HepG2 (cell line): ENCODE results near the gene GRIA2. TPM values are rescaled to one million over a fixed set of nuclear protein-coding genes. Genes with fewer than 3 reads are reported as not detected.
A peak's percentile ranks its signal among the peaks of the same experiment; 100 is the strongest.

Source experiments
- FOXA3 ChIP-seq: IDR thresholded peaks from 2 replicates; pipeline ENCODE4 v1.6.1; 2016; ENCODE audit warnings: missing genetic modification reagents, missing compliant biosample characterization
- HMGXB4 ChIP-seq, 2 experiments: sonication (generic) in 1 of 2; formaldehyde crosslinking in 1 of 2; IDR thresholded peaks; 2 replicates each; pipeline versions ENCODE4 v1.4.0 to v1.6.1; 2018 to 2020; ENCODE audit warnings: missing genetic modification reagents in 2 of 2, borderline replicate concordance in 1 of 2, low read depth in 1 of 2, mild to moderate bottlenecking in 1 of 2, missing biosample characterization in 1 of 2
- HNRNPH1 ChIP-seq: fragments of 200-400 bp; formaldehyde crosslinking; optimal IDR thresholded peaks from 2 replicates; pipeline ENCODE3; 2017; ENCODE audit warnings: mild to moderate bottlenecking, low read depth, low read length
- KLF11 ChIP-seq: IDR thresholded peaks from 2 replicates; pipeline ENCODE4 v1.6.1; 2016; ENCODE audit warnings: missing compliant biosample characterization
- LRRFIP1 ChIP-seq: sonication (generic); formaldehyde crosslinking; conservative IDR thresholded peaks from 2 replicates; pipeline ENCODE4 v1.4.0; 2020; ENCODE audit warnings: missing genetic modification reagents
- MATR3 ChIP-seq: sonication (generic); formaldehyde crosslinking; IDR thresholded peaks from 2 replicates; pipeline ENCODE4 v1.4.0; 2020; ENCODE audit warnings: missing genetic modification reagents
- MED8 ChIP-seq: sonication (generic); formaldehyde crosslinking; IDR thresholded peaks from 2 replicates; pipeline ENCODE4 v1.8.1; 2023; ENCODE audit warnings: mild to moderate bottlenecking, missing genetic modification reagents; ENCODE audit not compliant: insufficient replicate concordance
- MEF2D ChIP-seq: sonication (generic); formaldehyde crosslinking; IDR thresholded peaks from 2 replicates; pipeline ENCODE4 v1.5.1; 2020; ENCODE audit warnings: mild to moderate bottlenecking, missing genetic modification reagents
- NCOA2 ChIP-seq: sonication (generic); formaldehyde crosslinking; IDR thresholded peaks from 2 replicates; pipeline ENCODE4 v1.8.0; 2022; ENCODE audit warnings: inconsistent platforms
- NFE2 ChIP-seq: sonication (generic); formaldehyde crosslinking; IDR thresholded peaks from 2 replicates; pipeline ENCODE4 v1.4.0; 2020; ENCODE audit warnings: missing genetic modification reagents
- PRPF4 ChIP-seq: fragments of 200-400 bp; formaldehyde crosslinking; IDR thresholded peaks from 2 replicates; pipeline ENCODE4 v1.6.1; 2016; ENCODE audit warnings: low read length, low read depth; ENCODE audit not compliant: poor library complexity, severe bottlenecking
- SP2 ChIP-seq: sonication (generic); formaldehyde crosslinking; IDR thresholded peaks from 2 replicates; pipeline ENCODE4 v1.5.1; 2020; ENCODE audit warnings: mild to moderate bottlenecking, missing genetic modification reagents
- SRSF1 ChIP-seq: fragments of 200-400 bp; formaldehyde crosslinking; optimal IDR thresholded peaks from 2 replicates; pipeline ENCODE3; 2017; ENCODE audit warnings: mild to moderate bottlenecking, low read depth, low read length, moderate library complexity
- ZBTB38 ChIP-seq: sonication (generic); formaldehyde crosslinking; IDR thresholded peaks from 2 replicates; pipeline ENCODE4 v1.5.1; 2020; ENCODE audit warnings: mild to moderate bottlenecking, missing genetic modification reagents
- ZIK1 ChIP-seq: sonication (generic); formaldehyde crosslinking; IDR thresholded peaks from 2 replicates; pipeline ENCODE4 v1.5.0; 2020; ENCODE audit warnings: mild to moderate bottlenecking, low read depth, missing genetic modification reagents, borderline replicate concordance
- ZNF234 ChIP-seq: sonication (generic); formaldehyde crosslinking; conservative IDR thresholded peaks from 2 replicates; pipeline ENCODE4 v1.5.1; 2020; ENCODE audit warnings: mild to moderate bottlenecking, missing genetic modification reagents
- ZNF260 ChIP-seq: sonication (generic); formaldehyde crosslinking; IDR thresholded peaks from 2 replicates; pipeline ENCODE4 v1.4.0; 2020; ENCODE audit warnings: missing genetic modification reagents, low read depth, mild to moderate bottlenecking, borderline replicate concordance
- ZNF264 ChIP-seq: sonication (generic); formaldehyde crosslinking; IDR thresholded peaks from 2 replicates; pipeline ENCODE4 v1.4.0; 2020; ENCODE audit warnings: missing genetic modification reagents
- ZNF598 ChIP-seq: sonication (generic); formaldehyde crosslinking; IDR thresholded peaks from 2 replicates; pipeline ENCODE4 v1.5.1; 2020; ENCODE audit warnings: mild to moderate bottlenecking, missing genetic modification reagents, borderline replicate concordance
- ZNF75D ChIP-seq: sonication (generic); formaldehyde crosslinking; IDR thresholded peaks from 2 replicates; pipeline ENCODE4 v1.8.1; 2023; ENCODE audit warnings: missing genetic modification reagents, mild to moderate bottlenecking, borderline replicate concordance
- polyA plus RNA-seq, 8 experiments: library from polyadenylated mRNA; depleted of rRNA in 3 of 8; stranded (reverse) in 7 of 8; unstranded in 1 of 8; fragments of >200 nt; fragmentation: Illumina TruSeq in 4 of 8; extraction: Trizol in 4 of 8; gene quantifications; 2 replicates each; pipeline versions ENCODE4 v1.2.1 to v1.2.3, GENCODE V29; 2011 to 2016; ENCODE audit warnings: low read depth in 4 of 8, missing spikeins in 1 of 8, mixed read lengths in 1 of 8; ENCODE audit not compliant: insufficient read depth in 1 of 8
- total RNA-seq, 5 experiments: library from RNA; depleted of rRNA; stranded (reverse); fragments of >200 nt; fragmentation: Illumina TruSeq; extraction: Trizol; gene quantifications; 2 replicates each; pipeline ENCODE4 v1.2.3, GENCODE V29; 2016; ENCODE audit warnings: low read depth in 1 of 5
- TF ChIP-seq, protein P1 (sequence below): sonication (generic); formaldehyde crosslinking; IDR thresholded peaks from 2 replicates; pipeline ENCODE4 v1.5.0; 2020; ENCODE audit warnings: missing genetic modification reagents
- TF ChIP-seq, protein P2 (sequence below): sonication (generic); formaldehyde crosslinking; IDR thresholded peaks from 2 replicates; pipeline ENCODE4 v1.8.0; 2022; ENCODE audit warnings: mild to moderate bottlenecking, missing genetic modification reagents, moderate library complexity
- TF ChIP-seq, protein P3 (sequence below): sonication (generic); formaldehyde crosslinking; IDR thresholded peaks from 2 replicates; pipeline ENCODE4 v1.4.0; 2020; ENCODE audit warnings: missing genetic modification reagents

The GRIA2 gene
- total and polyA plus RNA-seq, 2 of the 13 experiments (the other 11 are each of a cell fraction or from before 2014, with no cell fraction given): not detected

DNA sequence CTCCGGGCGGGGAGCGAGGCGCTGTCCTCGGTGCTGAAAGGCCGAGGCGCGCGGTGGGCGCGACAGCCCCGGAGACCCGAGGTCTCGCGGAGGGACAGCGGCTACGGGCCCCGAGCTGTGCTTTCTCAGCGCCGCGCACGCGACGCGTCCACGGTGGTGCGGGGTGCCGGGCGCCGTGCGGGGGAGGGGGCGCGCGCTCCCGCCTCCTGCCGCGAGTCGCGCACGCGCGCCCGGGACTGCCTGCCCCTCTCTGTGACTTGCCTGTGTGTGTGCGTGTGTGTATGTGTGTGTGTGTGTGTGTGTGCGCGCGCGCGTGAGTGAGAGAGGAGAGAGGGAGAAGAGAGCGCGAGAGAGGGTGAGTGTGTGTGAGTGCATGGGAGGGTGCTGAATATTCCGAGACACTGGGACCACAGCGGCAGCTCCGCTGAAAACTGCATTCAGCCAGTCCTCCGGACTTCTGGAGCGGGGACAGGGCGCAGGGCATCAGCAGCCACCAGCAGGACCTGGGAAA, at the start of gene GRIA2 (continued):
- 0 out of 2 replicates have a peak, but pooled peaks have one; percentile 55 for TF ChIP-seq LRRFIP1 (CRISPR knock-in tag)
- no peak for TF ChIP-seq ZNF598 (CRISPR knock-in tag)
- no peak for TF ChIP-seq ZBTB38 (CRISPR knock-in tag)
- TF ChIP-seq, protein P1, sequence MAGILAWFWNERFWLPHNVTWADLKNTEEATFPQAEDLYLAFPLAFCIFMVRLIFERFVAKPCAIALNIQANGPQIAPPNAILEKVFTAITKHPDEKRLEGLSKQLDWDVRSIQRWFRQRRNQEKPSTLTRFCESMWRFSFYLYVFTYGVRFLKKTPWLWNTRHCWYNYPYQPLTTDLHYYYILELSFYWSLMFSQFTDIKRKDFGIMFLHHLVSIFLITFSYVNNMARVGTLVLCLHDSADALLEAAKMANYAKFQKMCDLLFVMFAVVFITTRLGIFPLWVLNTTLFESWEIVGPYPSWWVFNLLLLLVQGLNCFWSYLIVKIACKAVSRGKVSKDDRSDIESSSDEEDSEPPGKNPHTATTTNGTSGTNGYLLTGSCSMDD (CRISPR knock-in tag): peak; percentile 45; the same call in 1 of the 2 replicates
- no peak for TF ChIP-seq PRPF4
- no peak for TF ChIP-seq ZNF260 (CRISPR knock-in tag)
- no peak for TF ChIP-seq ZNF264 (CRISPR knock-in tag)
- TF ChIP-seq, protein P2, sequence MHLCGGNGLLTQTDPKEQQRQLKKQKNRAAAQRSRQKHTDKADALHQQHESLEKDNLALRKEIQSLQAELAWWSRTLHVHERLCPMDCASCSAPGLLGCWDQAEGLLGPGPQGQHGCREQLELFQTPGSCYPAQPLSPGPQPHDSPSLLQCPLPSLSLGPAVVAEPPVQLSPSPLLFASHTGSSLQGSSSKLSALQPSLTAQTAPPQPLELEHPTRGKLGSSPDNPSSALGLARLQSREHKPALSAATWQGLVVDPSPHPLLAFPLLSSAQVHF (CRISPR knock-in tag): peak; percentile 62; the same call in 1 of the 2 replicates
- peak; percentile 44; the same call in 1 of the 2 replicates for TF ChIP-seq NCOA2
- no peak for TF ChIP-seq ZNF75D (CRISPR knock-in tag)
- no peak for TF ChIP-seq MEF2D (CRISPR knock-in tag)
- no peak for TF ChIP-seq HNRNPH1
- TF ChIP-seq NFE2 (CRISPR knock-in tag): no peak
- no peak for TF ChIP-seq SP2 (CRISPR knock-in tag)
- TF ChIP-seq HMGXB4 (CRISPR knock-in tag; IDR thresholded peaks at IDR 0.05; ENCODE audit: borderline replicate concordance in 1 of 2, low read depth in 1 of 2): no peak
- no peak for TF ChIP-seq MATR3 (CRISPR knock-in tag)
- TF ChIP-seq KLF11 (CRISPR knock-in tag): peak; percentile 71; the same call in 1 of the 2 replicates
- TF ChIP-seq ZNF234 (CRISPR knock-in tag): no peak
- 0 out of 2 replicates have a peak, but pooled peaks have one; percentile 42 for TF ChIP-seq FOXA3 (CRISPR knock-in tag)
- TF ChIP-seq ZIK1: peak; percentile 88; the same call in 1 of the 2 replicates
- TF ChIP-seq SRSF1: no peak
- TF ChIP-seq, protein P3, sequence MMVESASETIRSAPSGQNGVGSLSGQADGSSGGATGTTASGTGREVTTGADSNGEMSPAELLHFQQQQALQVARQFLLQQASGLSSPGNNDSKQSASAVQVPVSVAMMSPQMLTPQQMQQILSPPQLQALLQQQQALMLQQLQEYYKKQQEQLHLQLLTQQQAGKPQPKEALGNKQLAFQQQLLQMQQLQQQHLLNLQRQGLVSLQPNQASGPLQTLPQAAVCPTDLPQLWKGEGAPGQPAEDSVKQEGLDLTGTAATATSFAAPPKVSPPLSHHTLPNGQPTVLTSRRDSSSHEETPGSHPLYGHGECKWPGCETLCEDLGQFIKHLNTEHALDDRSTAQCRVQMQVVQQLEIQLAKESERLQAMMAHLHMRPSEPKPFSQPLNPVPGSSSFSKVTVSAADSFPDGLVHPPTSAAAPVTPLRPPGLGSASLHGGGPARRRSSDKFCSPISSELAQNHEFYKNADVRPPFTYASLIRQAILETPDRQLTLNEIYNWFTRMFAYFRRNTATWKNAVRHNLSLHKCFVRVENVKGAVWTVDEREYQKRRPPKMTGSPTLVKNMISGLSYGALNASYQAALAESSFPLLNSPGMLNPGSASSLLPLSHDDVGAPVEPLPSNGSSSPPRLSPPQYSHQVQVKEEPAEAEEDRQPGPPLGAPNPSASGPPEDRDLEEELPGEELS (CRISPR knock-in tag): no peak
- TF ChIP-seq MED8 (CRISPR knock-in tag): no peak
